Renal cortical epithelial cell (primary cell): ENCODE results near the gene SLC26A11. TPM values are rescaled to one million over a fixed set of nuclear protein-coding genes. Genes with fewer than 3 reads are reported as not detected.

Experiments used
- DNase-seq: peaks from one replicate; pipeline ENCODE4 v3.0.0-alpha.2; 2011; ENCODE audit warnings: low read depth
- total RNA-seq: library from RNA; depleted of rRNA; stranded (reverse); fragments of >200 nt; gene quantifications from 2 replicates; pipeline ENCODE4 v1.2.3, GENCODE V29; 2014

Gene SLC26A11
- total RNA-seq, 1 donor from 2014 or later: 26.0 TPM

DNA sequence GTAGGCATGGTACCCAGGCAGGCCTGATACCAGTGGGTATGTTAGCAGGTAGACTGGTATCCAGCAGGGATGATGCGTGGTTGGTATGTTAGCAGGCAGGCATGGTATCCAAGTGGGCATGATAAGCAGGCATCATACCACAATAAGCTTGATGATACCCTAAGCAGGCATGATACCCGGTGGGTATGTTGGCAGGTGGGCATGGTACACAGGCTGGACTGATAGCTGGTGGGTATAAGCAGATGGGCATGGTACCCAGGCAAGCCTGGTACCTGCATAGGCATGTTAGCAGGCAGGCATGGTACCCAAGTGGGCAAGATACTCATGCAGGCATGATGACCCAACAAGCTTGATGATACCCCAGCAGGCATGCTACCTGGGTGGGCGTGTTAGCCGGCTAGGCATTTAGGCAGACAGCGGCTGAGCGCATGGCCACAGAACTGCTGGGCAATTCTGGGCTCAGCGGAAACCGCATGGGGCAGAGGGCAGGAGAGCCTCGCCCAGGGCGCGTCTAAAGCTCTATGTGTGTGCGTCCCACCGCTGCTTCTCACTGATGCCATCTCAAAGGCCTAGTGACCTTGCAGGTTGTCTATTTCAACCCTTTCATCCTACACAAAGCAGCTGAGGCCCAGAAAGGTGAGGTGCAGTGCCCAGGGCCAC, 2.4 kb upstream of the SLC26A11 start:
- DNase-seq: no peak

GRCh38 chr17:80218391-80218790, 1.8 kb upstream of the SLC26A11 start:
- no peak for DNase-seq

- DNase-seq: peak; percentile 80
Observed at GRCh38 chr17:80219013-80219762, 1.0 kb upstream of the SLC26A11 start.

DNA sequence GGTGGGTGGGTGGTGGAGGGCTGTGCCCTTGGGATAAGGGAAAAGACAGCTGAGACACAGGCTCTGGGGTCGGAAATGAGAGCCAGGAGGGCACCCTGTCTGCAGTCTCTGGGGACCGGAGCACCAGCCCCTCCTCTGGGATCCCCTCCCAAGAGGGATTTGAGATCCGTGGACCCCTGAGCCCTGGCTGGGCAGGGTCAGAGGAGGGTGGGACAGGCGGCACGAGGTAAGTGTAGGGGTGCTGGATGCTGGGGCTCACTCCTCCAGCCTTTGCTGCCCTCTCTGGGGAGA, 519 bp upstream of the SLC26A11 start:
- no peak for DNase-seq

DNA sequence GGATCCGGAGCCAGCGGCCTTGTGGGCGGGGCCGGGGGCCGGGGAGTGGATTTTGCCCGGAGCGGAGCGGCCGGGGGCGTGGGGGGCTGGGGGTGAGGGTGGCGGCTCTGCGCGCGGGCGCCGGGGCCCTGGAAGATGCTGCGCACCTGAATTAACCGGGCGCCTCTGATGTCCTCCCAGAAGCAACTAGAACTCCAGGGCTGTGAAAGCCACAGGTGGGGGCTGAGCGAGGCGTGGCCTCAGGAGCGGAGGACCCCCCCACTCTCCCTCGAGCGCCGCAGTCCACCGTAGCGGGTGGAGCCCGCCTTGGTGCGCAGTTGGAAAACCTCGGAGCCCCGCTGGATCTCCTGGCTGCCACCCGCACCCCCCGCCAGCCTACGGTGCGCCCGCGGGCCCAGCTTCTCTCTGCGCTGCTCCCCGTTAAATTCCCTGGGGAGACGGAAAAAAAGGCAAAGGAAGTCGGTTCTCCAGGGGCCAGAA, 549 bp downstream of the SLC26A11 start:
- no peak for DNase-seq

GRCh38 chr17:80221351-80222105, 1.3 kb downstream of the SLC26A11 start:
- DNase-seq: no peak

- DNase-seq: no peak
Observed at GRCh38 chr17:80222376-80223141, 2.3 kb downstream of the SLC26A11 start.

GRCh38 chr17:80223142-80223815, 3.1 kb downstream of the SLC26A11 start:
- no peak for DNase-seq

DNA sequence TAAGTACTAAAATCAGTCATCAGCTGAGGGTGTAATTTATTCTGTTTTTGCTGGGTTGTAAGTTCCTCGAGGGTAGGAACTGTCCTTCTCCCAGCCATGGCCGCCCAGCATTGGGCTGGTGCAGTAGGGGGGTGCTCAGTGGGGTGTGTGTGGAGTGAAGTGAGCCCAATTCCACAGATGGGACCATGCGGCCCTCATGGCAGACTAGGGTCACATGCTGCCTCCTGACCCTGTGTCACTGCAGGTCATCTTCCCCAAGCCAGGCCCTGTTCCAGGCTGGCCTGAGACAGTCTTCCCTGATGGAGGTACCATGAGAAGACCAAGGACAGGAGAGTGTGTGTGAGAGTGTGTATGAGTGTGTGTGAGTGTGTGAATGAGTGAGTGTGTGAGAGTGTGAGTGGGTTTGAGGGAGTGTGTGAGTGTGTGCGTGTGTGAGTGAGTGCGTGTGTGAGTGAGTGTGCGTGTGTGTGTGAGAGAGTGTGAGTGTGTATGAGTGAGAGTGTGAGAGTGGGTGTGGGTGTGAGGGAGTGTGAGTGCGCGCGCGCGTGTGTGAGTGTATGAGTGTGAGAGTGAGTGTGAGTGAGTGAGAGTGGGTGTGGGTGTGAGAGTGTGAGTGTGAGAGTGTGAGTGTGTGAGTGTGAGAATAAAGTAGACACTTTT, 3.7 kb downstream of the SLC26A11 start:
- DNase-seq: no peak

- no peak for DNase-seq
Observed at GRCh38 chr17:80224683-80225082, 4.5 kb downstream of the SLC26A11 start.

DNA sequence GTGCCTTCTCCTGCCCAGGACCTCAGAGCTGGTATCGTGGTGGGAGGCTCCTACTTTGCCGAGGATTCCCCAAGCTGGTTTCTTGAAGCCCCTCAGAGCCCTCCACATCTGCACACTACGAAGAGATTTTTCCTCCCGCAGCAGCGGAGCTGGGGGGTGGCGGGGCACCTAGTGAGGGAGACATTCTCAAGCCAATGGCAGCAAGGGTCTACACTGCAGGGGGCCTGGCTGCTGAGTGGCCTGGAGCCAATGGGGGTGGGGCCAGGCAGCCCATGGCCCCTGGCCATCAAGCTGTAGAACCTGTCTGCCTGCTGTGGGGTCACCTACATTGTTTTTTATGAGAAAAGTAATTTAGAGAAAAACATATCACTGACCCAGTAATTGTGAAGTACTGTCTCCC, 5.0 kb downstream of the SLC26A11 start:
- DNase-seq: no peak

GRCh38 chr17:80227156-80227555, 6.9 kb downstream of the SLC26A11 start:
- no peak for DNase-seq

DNA sequence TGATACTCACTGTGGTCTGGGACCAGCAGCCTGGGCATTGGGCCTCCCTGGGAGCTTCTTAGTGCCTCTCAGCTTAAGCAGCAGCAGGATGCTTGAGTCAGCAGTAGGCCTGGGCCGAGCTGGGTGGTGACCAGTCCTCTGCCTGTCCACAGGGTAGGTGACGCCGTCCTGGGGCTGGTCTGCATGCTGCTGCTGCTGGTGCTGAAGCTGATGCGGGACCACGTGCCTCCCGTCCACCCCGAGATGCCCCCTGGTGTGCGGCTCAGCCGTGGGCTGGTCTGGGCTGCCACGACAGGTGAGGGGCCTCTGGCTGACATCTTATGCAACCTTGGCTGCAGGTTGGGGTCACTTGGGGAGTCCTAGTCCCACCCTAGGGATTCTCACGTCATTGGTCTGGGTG, 7.4 kb downstream of the SLC26A11 start:
- no peak for DNase-seq

DNA sequence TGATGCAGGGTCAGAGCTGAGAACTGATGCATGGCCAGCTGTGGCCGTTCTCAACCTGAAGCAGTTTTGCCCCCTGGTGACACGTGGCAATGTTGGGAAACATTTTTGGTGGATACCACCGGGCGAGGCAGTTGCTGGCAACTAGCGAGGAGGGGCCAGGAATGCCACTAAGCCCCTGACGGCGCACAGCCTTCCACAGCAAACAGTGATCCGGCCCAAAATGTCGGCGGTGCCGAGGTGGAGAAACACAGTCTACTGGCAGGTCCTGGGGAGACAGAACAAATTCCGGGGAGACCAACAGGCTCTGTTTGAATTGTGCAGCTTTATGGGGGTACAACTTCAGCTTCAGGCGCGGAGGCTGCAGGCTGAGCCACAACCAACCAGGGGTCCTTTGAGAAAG, 8.2 kb downstream of the SLC26A11 start:
- no peak for DNase-seq

GRCh38 chr17:80229011-80229410, 8.8 kb downstream of the SLC26A11 start:
- DNase-seq: no peak

DNA sequence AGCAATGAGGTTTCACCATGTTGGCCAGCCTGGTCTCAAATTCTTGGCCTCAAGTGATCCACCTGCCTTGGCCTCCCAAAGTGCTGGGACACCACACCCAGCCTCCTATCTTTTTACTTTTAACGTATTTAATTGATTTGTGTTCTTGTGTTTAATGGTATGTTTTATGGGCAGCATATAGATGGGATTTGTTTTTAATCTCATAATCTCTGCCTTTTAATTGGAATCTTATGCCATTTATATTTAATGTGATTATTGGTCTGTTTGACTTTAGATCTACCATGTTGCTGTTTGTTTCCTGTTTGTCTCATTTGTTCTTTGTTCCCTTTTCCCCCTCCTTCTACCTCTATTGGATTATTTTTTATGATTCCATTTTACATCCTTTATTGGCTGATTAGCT, 12.2 kb downstream of the SLC26A11 start:
- no peak for DNase-seq

- no peak for DNase-seq
Observed at GRCh38 chr17:80233202-80233601, 13.0 kb downstream of the SLC26A11 start.

DNA sequence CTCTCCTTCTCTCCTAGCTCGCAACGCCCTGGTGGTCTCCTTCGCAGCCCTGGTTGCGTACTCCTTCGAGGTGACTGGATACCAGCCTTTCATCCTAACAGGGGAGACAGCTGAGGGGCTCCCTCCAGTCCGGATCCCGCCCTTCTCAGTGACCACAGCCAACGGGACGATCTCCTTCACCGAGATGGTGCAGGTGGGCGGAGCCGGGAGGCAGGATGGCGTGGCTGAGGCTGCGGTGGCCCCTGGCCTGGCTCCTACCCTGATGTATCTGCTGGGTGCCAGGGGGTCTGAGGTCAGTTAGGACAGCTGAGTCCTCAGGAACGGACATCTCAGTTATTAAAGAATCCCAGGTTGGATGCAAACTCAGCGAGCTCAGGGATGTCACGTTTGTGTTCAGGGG, 16.7 kb downstream of the SLC26A11 start:
- no peak for DNase-seq

- DNase-seq: no peak
Observed at GRCh38 chr17:80237386-80237785, 17.2 kb downstream of the SLC26A11 start.

- no peak for DNase-seq
Observed at GRCh38 chr17:80242505-80242904, 22.3 kb downstream of the SLC26A11 start.
